ENCODE results near the gene FAF1.
"Not testable (repeated sequence)": the region's sequence is repeated elsewhere in the genome, so short reads cannot be mapped to it uniquely, and the experiment has no call there.

Gene FAF1

GRCh38 chr1:50851034-50851433, 109.0 kb downstream of the FAF1 start:
- no peak for DNase-seq
- no peak for ATAC-seq

- DNase-seq: no peak
- ATAC-seq: no peak
Observed at GRCh38 chr1:50847303-50847702, 112.8 kb downstream of the FAF1 start.

- DNase-seq: no peak
Observed at GRCh38 chr1:50846224-50846839, 113.7 kb downstream of the FAF1 start.

GRCh38 chr1:50841791-50842387, 118.2 kb downstream of the FAF1 start:
- ATAC-seq (no peak), DNase-seq (no peak)

More at GRCh38 chr1:50846224-50846839, 113.7 kb downstream of the FAF1 start:
- ATAC-seq: no peak

- no peak for ATAC-seq
Observed at GRCh38 chr1:50836117-50836516, 124.0 kb downstream of the FAF1 start.

GRCh38 chr1:50833216-50833615, 126.9 kb downstream of the FAF1 start:
- DNase-seq: no peak
- no peak for ATAC-seq

More at GRCh38 chr1:50836117-50836516, 124.0 kb downstream of the FAF1 start:
- DNase-seq: no peak

GRCh38 chr1:50832167-50832566, 127.9 kb downstream of the FAF1 start:
- DNase-seq (no peak), ATAC-seq (no peak)

- DNase-seq (no peak), ATAC-seq (no peak)
Observed at GRCh38 chr1:50831300-50832061, 128.6 kb downstream of the FAF1 start.

GRCh38 chr1:50830621-50831020, 129.4 kb downstream of the FAF1 start:
- ATAC-seq (no peak), DNase-seq (no peak)

- ATAC-seq: no peak
- DNase-seq: no peak
Observed at GRCh38 chr1:50829014-50829958, 130.8 kb downstream of the FAF1 start.

GRCh38 chr1:50827546-50827945, 132.5 kb downstream of the FAF1 start:
- ATAC-seq: no peak
- DNase-seq: no peak

- not testable (repeated sequence) for ATAC-seq
Observed at GRCh38 chr1:50826792-50827191, 133.3 kb downstream of the FAF1 start.

GRCh38 chr1:50822035-50822776, 137.9 kb downstream of the FAF1 start:
- ATAC-seq (no peak), DNase-seq (no peak)

More at GRCh38 chr1:50826792-50827191, 133.3 kb downstream of the FAF1 start:
- DNase-seq: not testable (repeated sequence)

- ATAC-seq (no peak), DNase-seq (no peak)
Observed at GRCh38 chr1:50820545-50820944, 139.5 kb downstream of the FAF1 start.

GRCh38 chr1:50812346-50812745, 147.7 kb downstream of the FAF1 start:
- ATAC-seq (no peak), DNase-seq (no peak)

- no peak for DNase-seq
- no peak for ATAC-seq
Observed at GRCh38 chr1:50808296-50808695, 151.8 kb downstream of the FAF1 start.

- no peak for DNase-seq
- ATAC-seq: no peak
Observed at GRCh38 chr1:50796272-50796671, 163.8 kb downstream of the FAF1 start.

GRCh38 chr1:50793521-50793920, 166.5 kb downstream of the FAF1 start:
- ATAC-seq (no peak), DNase-seq (no peak)

- DNase-seq (no peak), ATAC-seq (no peak)
Observed at GRCh38 chr1:50787266-50787665, 172.8 kb downstream of the FAF1 start.

- no peak for DNase-seq
- ATAC-seq: no peak
Observed at GRCh38 chr1:50783286-50783685, 176.8 kb downstream of the FAF1 start.

- no peak for DNase-seq
Observed at GRCh38 chr1:50780797-50781196, 179.3 kb downstream of the FAF1 start.

More at GRCh38 chr1:50780797-50781196, 179.3 kb downstream of the FAF1 start:
- ATAC-seq: no peak
